Testis (tissue), 2 donors: Measurements from ENCODE around the gene ETFBKMT.

ENCODE experiments used
- POLR2A ChIP-seq: fragments of 450-650 bp; IDR thresholded peaks from one replicate; pipeline ENCODE4 v1.6.1; 2017; ENCODE audit warnings: antibody characterized with exemption, mild to moderate bottlenecking, moderate library complexity
- TF ChIP-seq, protein P1 (sequence below), 3 experiments: fragments of 450-650 bp in 2 of 3; fragments of 200-600 bp in 1 of 3; sonication (generic) in 1 of 3; IDR thresholded peaks; one replicate each; pipeline ENCODE4 v1.5.1; 2016 to 2019; ENCODE audit warnings: antibody characterized with exemption in 3 of 3, mild to moderate bottlenecking in 2 of 3, moderate library complexity in 1 of 3

DNA sequence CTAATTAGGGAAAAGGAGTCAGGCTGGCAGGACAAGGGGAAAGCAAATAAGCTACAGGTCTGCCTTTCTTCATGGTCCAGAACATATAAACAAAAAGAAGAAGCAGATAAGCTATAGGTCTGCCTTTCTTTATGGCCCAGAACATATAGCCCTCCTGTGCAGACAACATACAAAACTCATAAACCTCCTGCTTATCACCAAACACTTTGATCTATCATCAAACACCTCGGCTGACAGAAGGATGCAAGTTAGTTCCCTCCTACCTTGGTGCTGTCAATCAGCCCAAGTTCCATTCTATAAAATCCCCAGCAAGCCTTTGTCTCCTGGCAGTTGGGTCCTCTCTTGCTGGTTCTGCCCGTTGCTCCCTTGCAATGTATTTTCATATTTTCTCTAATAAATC is 46.1 kb downstream of the ETFBKMT start:
- TF ChIP-seq POLR2A: no peak
- TF ChIP-seq, protein P1, sequence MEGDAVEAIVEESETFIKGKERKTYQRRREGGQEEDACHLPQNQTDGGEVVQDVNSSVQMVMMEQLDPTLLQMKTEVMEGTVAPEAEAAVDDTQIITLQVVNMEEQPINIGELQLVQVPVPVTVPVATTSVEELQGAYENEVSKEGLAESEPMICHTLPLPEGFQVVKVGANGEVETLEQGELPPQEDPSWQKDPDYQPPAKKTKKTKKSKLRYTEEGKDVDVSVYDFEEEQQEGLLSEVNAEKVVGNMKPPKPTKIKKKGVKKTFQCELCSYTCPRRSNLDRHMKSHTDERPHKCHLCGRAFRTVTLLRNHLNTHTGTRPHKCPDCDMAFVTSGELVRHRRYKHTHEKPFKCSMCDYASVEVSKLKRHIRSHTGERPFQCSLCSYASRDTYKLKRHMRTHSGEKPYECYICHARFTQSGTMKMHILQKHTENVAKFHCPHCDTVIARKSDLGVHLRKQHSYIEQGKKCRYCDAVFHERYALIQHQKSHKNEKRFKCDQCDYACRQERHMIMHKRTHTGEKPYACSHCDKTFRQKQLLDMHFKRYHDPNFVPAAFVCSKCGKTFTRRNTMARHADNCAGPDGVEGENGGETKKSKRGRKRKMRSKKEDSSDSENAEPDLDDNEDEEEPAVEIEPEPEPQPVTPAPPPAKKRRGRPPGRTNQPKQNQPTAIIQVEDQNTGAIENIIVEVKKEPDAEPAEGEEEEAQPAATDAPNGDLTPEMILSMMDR (IDR thresholded peaks at IDR 0.05): no peak
